Spleen (tissue), 7 donors: ENCODE results near the gene GOLGA8N.
"Not testable (repeated sequence)": the region's sequence is repeated elsewhere in the genome, so short reads cannot be mapped to it uniquely, and the experiment has no call there.

Source experiments
- CTCF ChIP-seq, 11 experiments: fragments of 200-600 bp in 7 of 11; fragments of 450-650 bp in 4 of 11; sonication (generic) in 4 of 11; IDR thresholded peaks in 8 of 11; conservative IDR thresholded peaks in 3 of 11; 1 replicate in 7 of 11; 2 replicates in 4 of 11; pipeline versions ENCODE4 v1.4.0 to v1.8.0; 2016 to 2021; ENCODE audit warnings: antibody characterized with exemption in 11 of 11, inconsistent platforms in 4 of 11, mild to moderate bottlenecking in 1 of 11
- POLR2A ChIP-seq, 3 donors: fragments of 450-650 bp; IDR thresholded peaks; one replicate each; pipeline ENCODE4 v1.5.1; 2017; ENCODE audit warnings: antibody characterized with exemption in 3 of 3, mild to moderate bottlenecking in 1 of 3
- donor health status: DM: no; HTN: no; CAD: no; lungs with moderate emphysema.
- donor health status: DM: no; HTN: no; CAD: no.
- donor health status: DM: no; HTN: no; CAD: no.

DNA sequence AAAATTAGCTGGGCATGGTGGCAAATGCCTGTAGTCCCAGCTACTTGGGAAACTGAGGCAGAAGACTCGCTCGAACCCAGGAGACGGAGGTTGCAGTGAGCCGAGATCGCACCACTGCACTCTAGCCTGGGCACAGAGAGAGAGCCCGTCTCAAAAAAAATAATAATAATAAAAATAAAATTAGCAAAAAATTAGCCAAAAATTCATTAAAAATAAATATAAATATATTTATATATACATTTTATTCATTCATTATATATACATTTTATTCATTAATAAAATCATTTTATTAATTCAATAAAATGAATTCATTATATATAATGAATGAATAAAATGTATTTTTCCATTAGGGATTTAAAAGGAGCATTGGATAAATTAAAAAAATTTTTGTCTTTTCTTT is 31.1 kb upstream of the GOLGA8N start:
- TF ChIP-seq CTCF (IDR thresholded peaks at IDR 0.05 in 8 of 11, conservative IDR thresholded peaks at IDR 0.05 in 3 of 11); POLR2A (IDR thresholded peaks at IDR 0.05): not testable (repeated sequence)
